ENCODE data around the gene CDK14.

DNA sequence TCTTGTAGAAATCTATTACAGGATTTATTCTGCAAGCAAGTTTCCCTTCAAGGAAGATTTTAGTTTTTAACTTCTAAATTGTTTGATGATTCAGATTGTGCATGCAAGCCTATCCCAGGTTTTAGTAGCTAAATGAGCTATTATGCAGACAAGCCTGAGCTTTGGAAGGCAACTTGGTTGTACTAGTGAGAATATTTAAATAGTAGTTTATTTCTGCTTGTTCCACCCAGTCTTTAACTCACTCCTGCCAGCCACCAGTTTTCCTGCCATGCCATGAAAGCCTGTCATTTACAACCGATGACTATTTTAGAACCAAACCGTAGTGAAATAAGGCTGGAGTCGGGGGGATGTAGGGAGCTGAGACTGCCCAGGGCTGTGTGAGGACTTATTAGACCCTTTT is 343.5 kb downstream of the CDK14 start:
- no peak for TF ChIP-seq POLR2AphosphoS5 (IDR thresholded peaks at IDR 0.05; ENCODE audit: low read depth, low read length)
- no peak for TF ChIP-seq TAF1 (IDR thresholded peaks at IDR 0.05; ENCODE audit: borderline replicate concordance, insufficient read depth, low read length)

Measured in PFSK-1 (cell line).